Activated CD4-positive, CD25-positive, alpha-beta regulatory T cell treated with anti-CD3 and anti-CD28 coated beads, Interleukin-2, amount 50 U/mL, for 24 hours (primary cell): Measurements from ENCODE around the gene ADAM33.
A peak's percentile ranks its signal among the peaks of the same experiment; 100 is the strongest.

Experiments
- ATAC-seq, 2 donors: fragments of 150-1000 bp; cut with Tn5 transposase; one replicate each; pipeline ENCODE4 v1.10.0; 2021; ENCODE audit warnings: mild to moderate bottlenecking in 1 of 2, moderate library complexity in 1 of 2

ADAM33 gene

GRCh38 chr20:3681931-3682781 lies at the start of gene ADAM33:
ADAM33 (minus strand) TSS chr20:3682010; CDS start chr20:3682004, 6 bp downstream.
- ATAC-seq: no peak

GRCh38 chr20:3730803-3731672 lies 49.2 kb upstream of the ADAM33 start:
- no peak for ATAC-seq

- no peak for ATAC-seq
Observed at GRCh38 chr20:3729811-3730540, 48.2 kb upstream of the ADAM33 start.

- no peak for ATAC-seq
Observed at GRCh38 chr20:3729378-3729777, 47.6 kb upstream of the ADAM33 start.

GRCh38 chr20:3728876-3729275 lies 47.1 kb upstream of the ADAM33 start:
- ATAC-seq: no peak

- no peak for ATAC-seq
Observed at GRCh38 chr20:3728354-3728753, 46.5 kb upstream of the ADAM33 start.

- no peak for ATAC-seq
Observed at GRCh38 chr20:3727401-3728021, 45.7 kb upstream of the ADAM33 start.

- ATAC-seq: no peak
Observed at GRCh38 chr20:3724356-3724755, 42.5 kb upstream of the ADAM33 start.

- no peak for ATAC-seq
Observed at GRCh38 chr20:3723284-3723683, 41.5 kb upstream of the ADAM33 start.

GRCh38 chr20:3721912-3722311 lies 40.1 kb upstream of the ADAM33 start:
- no peak for ATAC-seq

- ATAC-seq: no peak
Observed at GRCh38 chr20:3720626-3721025, 38.8 kb upstream of the ADAM33 start.

- ATAC-seq: no peak
Observed at GRCh38 chr20:3720068-3720467, 38.3 kb upstream of the ADAM33 start.

GRCh38 chr20:3719046-3719445 lies 37.2 kb upstream of the ADAM33 start:
- ATAC-seq: no peak

GRCh38 chr20:3716195-3716834 lies 34.5 kb upstream of the ADAM33 start:
- peak in 1 of 2 donors; percentile 56 for ATAC-seq

GRCh38 chr20:3714092-3714491 lies 32.3 kb upstream of the ADAM33 start:
- ATAC-seq: no peak

- no peak for ATAC-seq
Observed at GRCh38 chr20:3712279-3712873, 30.6 kb upstream of the ADAM33 start, which contains the start of gene SIGLEC1. SIGLEC1 (minus strand) TSS chr20:3712600; CDS start chr20:3707128, 5,472 bp downstream.

- no peak for ATAC-seq
Observed at GRCh38 chr20:3711484-3711941, 29.7 kb upstream of the ADAM33 start.

GRCh38 chr20:3710703-3711483 lies 29.1 kb upstream of the ADAM33 start:
- peak in 1 of 2 donors; percentile 41 for ATAC-seq

- ATAC-seq: peak in 1 of 2 donors; percentile 17
Observed at GRCh38 chr20:3710011-3710466, 28.2 kb upstream of the ADAM33 start.

GRCh38 chr20:3707508-3707899 lies 25.7 kb upstream of the ADAM33 start:
- ATAC-seq: no peak
